ENCODE data around the gene VAMP5.
A peak's percentile ranks its signal among the peaks of the same experiment; 100 is the strongest.

VAMP5 gene

DNA sequence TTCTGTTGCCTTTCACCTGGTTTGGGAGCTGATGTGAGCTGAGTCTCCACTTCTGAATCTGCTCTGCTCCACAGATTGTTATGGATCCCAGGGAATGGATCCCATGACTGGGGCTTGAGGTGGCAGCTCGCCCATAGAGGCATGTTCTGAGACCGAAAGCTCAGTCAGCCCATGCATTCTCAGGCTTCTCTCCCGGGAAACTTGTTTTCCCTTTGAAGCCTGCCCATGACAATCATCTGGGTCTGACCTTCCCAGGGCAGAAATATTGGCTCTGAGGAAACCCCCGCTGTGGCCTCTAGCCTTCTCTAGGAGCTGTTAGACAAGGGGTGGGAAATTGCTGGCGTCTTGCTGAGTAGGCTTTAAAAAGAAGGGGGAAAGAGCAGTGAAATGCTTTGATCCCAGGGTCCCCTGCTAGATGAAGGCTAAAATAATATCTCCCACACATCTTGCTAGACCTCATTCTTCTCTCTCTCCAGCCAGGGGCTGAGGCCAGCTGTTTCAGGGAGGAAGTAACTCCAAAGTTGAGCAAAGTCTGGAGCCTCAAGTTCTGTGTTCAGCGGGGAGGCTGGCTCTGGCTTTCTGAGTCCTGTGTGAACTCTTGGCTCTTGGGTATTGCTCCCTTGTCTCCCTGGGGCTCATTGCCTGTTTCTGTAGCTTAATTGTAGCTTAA is 4.8 kb upstream of the VAMP5 start:
- no peak for DNase-seq (ENCODE audit: extremely low spot score)
- TF ChIP-seq, protein P1, sequence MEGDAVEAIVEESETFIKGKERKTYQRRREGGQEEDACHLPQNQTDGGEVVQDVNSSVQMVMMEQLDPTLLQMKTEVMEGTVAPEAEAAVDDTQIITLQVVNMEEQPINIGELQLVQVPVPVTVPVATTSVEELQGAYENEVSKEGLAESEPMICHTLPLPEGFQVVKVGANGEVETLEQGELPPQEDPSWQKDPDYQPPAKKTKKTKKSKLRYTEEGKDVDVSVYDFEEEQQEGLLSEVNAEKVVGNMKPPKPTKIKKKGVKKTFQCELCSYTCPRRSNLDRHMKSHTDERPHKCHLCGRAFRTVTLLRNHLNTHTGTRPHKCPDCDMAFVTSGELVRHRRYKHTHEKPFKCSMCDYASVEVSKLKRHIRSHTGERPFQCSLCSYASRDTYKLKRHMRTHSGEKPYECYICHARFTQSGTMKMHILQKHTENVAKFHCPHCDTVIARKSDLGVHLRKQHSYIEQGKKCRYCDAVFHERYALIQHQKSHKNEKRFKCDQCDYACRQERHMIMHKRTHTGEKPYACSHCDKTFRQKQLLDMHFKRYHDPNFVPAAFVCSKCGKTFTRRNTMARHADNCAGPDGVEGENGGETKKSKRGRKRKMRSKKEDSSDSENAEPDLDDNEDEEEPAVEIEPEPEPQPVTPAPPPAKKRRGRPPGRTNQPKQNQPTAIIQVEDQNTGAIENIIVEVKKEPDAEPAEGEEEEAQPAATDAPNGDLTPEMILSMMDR (IDR thresholded peaks at IDR 0.05; ENCODE audit: control extremely low read depth, extremely low read depth, low read depth, missing control alignments): no peak
- ChIA-PET CTCF (interaction anchor here (1.2 to 2.1 kb wide), 4 partner anchors 9 to 158 kb away, joined by 3 to 8 read pairs (median 4); no protein-coding TSS in a partner anchor), POLR2A (interaction anchor here (0.7 to 1.3 kb wide), 2 partner anchors 40 to 205 kb away, joined by 3 to 8 read pairs; partner anchors contain the start of gene MAT2A)

DNA sequence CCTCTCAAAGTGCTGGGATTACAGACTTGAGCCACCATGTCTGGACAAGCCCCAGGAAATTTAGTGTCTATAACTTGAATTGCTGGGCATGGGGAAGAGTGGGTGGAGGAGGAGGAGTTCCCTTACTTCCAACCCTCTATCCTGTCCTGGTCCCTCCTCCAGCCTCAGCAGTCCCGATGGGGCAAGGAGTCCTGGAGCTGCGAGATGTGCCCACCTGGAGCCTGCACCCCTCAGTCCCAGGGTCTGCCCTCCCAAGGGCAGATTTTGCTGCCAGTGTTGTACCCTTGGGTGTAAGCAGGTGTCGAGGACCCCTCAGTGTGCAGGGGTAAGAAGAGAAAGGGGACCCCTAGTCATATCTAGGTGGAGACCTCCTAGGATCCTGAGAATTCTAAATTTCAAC is 4.0 kb upstream of the VAMP5 start:
- ChIA-PET POLR2A (interaction anchor here (1.3 kb wide), 1 partner anchor 41 kb away, joined by 8 read pairs; the partner anchor contains the start of gene MAT2A), CTCF (interaction anchor here (1.2 kb wide), 1 partner anchor 8 kb away, joined by 5 read pairs; no protein-coding TSS in a partner anchor)
- TF ChIP-seq, protein P1 (IDR thresholded peaks at IDR 0.05; ENCODE audit: control extremely low read depth, extremely low read depth, low read depth, missing control alignments): no peak
- DNase-seq (ENCODE audit: extremely low spot score): no peak

DNA sequence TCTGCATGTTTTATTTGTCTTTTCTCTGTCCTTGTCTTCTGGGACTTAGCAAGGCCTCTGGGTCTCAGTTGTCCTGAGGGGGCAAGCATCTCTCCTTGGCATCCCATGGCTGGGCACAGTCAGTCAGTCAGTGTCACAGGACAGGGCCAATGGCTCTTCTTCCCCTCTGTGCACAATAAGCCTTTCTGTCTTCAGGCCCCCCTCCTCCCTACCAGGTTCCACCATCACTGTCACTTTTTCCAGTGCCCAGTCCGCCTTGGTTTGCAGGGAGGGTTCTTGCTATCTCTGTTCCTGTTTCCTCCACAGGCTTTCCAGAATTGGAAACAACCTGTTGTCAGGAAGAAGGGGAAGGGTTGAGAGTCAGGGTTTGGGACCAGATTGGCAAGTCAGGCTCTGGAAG is 1.7 kb upstream of the VAMP5 start:
- TF ChIP-seq, protein P1 (IDR thresholded peaks at IDR 0.05; ENCODE audit: control extremely low read depth, extremely low read depth, low read depth, missing control alignments): no peak
- no peak for DNase-seq (ENCODE audit: extremely low spot score)
- ChIA-PET CTCF (interaction anchor here (2.7 kb wide), 1 partner anchor 11 kb away, joined by 7 read pairs; no protein-coding TSS in a partner anchor), POLR2A (no interaction called here)

DNA sequence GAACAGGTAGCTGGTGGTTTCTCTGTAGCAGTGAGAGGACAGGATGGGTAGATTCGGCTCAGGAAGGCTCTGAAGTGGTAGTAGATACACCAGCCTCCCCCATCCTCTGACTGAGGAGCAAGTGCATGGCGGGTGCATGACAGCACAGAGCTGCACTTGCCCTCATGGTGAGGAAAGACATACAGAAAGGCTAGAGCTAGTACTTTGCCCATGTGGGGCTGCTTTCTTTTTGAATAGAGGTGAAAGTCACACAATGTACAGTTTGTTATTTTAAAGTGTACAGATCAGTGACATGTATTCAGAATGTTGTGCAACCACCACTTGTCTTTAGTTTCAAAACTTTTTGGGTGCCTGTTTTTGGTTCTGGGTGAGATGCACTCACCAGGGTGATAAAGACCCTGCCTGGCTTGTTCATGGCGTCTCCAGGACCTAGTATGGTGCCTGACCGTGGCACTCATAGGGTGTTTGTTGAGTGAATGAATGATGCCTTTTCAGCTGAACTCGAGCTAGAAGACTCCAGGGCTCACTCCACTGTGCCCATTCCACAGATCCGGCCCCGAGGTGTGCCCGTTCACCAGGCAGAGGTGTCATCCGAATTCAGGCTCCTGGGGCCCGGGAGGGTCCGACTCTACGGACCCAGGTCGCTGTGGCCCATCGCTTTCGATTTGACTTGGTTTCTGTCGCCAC is 421 bp upstream of the VAMP5 start:
- POLR2A ChIA-PET: interaction anchor here (0.6 kb wide), 1 partner anchor 45 kb away, joined by 3 read pairs; the partner anchor contains the start of gene MAT2A
- TF ChIP-seq, protein P1 (IDR thresholded peaks at IDR 0.05; ENCODE audit: control extremely low read depth, extremely low read depth, low read depth, missing control alignments): no peak
- CTCF ChIA-PET: interaction anchor here (1.2 to 2.7 kb wide), 2 partner anchors 10 to 22 kb away, joined by 3 to 7 read pairs; no protein-coding TSS in a partner anchor
- no peak for DNase-seq (ENCODE audit: extremely low spot score)

DNA sequence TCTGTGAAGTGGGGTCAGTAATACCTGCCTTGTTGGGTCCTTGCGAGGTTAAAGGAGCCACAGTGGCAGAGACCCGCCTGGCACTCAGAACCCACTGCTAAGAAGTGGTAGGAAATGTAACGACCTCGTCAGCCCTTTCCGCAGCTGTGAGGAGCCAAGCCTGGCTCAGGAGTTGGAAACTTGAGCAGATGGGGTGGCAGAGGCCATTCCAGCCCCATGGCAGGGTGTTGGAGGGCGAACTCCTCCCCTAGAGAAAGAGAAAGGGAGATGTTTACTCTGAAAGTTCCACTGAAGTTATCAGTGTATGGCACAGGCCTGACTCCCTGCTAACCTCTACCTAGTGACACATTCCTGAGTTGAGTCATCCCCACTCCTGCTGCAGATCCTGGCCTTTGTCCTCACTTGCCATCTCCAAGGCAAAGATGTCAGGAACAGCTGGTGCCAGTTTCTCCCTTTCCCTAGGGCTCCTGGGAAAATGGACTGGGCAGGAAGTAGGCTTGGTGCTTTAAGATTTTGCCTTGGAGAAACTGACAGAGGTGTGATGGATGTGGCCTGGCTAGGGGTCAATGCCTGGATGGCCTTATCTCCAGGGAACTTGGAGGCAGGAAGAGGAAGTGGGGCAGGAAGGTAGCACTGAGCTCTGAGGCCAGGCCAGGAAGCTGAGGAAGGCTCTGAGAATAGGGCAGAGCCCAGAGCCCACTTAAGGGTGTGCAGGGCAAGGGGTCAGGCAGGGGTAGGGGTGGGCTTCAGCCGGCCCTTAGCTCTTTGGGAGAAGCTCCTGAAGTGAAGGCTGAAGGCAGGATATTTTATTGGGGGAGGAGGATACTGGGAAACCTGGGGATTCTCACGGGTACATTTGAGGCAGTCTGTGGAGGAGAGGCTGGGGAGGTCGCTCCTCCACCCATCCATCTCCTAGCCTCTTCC is 888 bp downstream of the VAMP5 start:
- DNase-seq (ENCODE audit: extremely low spot score): peak; percentile 43

More for the DNA sequence above, 888 bp downstream of the VAMP5 start:
- CTCF ChIA-PET: interaction anchor here (0.8 to 2.7 kb wide), 5 partner anchors 9 to 20 kb away, joined by 3 to 7 read pairs (median 3); partner anchors contain the start of genes RNF181 and TMEM150A
- POLR2A ChIA-PET: no interaction called here
- TF ChIP-seq, protein P1 (IDR thresholded peaks at IDR 0.05; ENCODE audit: control extremely low read depth, extremely low read depth, low read depth, missing control alignments): no peak
